Lower leg skin (tissue), 3 donors: Measurements from ENCODE around the gene IFNA4.

Experiments used
- POLR2A ChIP-seq, 2 donors: fragments of 450-650 bp; IDR thresholded peaks; one replicate each; pipeline ENCODE4 v1.6.1; 2016 to 2017; ENCODE audit warnings: antibody characterized with exemption in 2 of 2, mild to moderate bottlenecking in 1 of 2, moderate library complexity in 1 of 2
- TF ChIP-seq, protein P1 (sequence below), 3 donors: fragments of 450-650 bp; IDR thresholded peaks; one replicate each; pipeline ENCODE4 v1.5.1; 2016; ENCODE audit warnings: antibody characterized with exemption in 3 of 3, mild to moderate bottlenecking in 3 of 3, moderate library complexity in 2 of 3

DNA sequence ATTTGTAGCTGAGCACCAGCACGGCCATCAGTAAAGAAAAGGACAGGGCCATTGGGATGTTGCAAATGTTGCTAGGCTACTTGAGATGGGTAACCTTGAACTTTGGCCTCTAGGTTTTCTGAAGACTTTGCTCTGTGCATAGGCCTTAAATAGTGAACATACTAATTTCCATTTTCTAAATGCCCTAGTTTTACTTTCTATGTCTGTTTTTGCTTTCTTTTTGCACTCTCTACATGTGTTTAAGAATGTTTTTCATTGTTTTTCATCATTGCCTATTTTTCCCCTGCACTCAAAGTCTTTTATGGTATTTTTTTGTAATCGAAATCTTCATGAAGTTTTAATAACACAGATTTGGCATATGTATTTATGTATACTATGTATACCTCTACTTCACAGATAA is 40.7 kb upstream of the IFNA4 start, which contains the start of gene IFNA17:
- TF ChIP-seq, protein P1, sequence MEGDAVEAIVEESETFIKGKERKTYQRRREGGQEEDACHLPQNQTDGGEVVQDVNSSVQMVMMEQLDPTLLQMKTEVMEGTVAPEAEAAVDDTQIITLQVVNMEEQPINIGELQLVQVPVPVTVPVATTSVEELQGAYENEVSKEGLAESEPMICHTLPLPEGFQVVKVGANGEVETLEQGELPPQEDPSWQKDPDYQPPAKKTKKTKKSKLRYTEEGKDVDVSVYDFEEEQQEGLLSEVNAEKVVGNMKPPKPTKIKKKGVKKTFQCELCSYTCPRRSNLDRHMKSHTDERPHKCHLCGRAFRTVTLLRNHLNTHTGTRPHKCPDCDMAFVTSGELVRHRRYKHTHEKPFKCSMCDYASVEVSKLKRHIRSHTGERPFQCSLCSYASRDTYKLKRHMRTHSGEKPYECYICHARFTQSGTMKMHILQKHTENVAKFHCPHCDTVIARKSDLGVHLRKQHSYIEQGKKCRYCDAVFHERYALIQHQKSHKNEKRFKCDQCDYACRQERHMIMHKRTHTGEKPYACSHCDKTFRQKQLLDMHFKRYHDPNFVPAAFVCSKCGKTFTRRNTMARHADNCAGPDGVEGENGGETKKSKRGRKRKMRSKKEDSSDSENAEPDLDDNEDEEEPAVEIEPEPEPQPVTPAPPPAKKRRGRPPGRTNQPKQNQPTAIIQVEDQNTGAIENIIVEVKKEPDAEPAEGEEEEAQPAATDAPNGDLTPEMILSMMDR (IDR thresholded peaks at IDR 0.05) = no peak
- no peak for TF ChIP-seq POLR2A (IDR thresholded peaks at IDR 0.05)
